ENCODE measurements around the gene SETD7. TPM values are rescaled to one million over a fixed set of nuclear protein-coding genes. Genes with fewer than 3 reads are reported as not detected.

The SETD7 gene
- total RNA-seq, 4 donors from 2014 or later, result 38.9 to 80.6 (median 59.3) TPM

DNA sequence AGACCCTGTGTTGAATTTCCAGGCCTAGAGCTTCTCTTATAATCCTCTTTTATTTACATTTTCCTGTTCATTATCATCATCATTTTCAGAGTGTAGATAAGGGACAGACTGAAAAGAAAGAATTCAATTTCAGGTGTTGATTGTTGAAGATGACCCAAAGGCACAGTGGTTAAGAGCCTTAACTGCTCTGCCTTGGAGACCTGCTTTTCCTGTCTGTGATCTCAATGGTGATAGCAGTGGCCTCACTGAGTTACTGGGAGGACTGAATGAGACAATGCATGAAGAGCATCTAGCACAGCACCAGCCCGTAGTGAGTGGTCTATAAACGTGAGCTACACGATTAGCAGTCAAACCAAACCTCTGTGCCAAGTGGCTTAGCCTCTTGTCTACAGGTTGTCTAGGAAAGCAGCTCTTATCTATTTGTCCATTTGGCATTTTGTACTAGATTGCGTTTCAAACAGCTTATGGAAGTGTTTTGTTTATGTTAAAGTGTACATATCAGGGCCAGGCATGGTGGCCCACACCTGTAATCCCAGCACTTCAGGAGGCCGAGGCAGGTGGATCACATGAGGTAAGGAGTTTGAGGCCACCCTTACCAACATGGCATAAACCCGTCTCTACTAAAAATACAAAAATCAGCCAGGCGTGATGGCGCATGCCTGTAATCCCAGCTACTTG lies 41.5 kb downstream of the SETD7 start:
- Histone ChIP-seq H3K9me3 (no peaks in the 10 kb centered on the region), H3K4me1 (no peaks in the 10 kb centered on the region), H3K27me3 (no peaks in the 10 kb centered on the region), H3K36me3 (no peaks in the 10 kb centered on the region), H3K4me3 (no peak overlapping the region), H3K27ac (no peak overlapping the region)
- intact Hi-C loops (cut with DNase I; ENCODE audit: low total_unique reads), result no loop called here
- DNase-seq, result no peak
- TF ChIP-seq POLR2A (IDR thresholded peaks at IDR 0.05), result no peak
- TF ChIP-seq, protein P1, sequence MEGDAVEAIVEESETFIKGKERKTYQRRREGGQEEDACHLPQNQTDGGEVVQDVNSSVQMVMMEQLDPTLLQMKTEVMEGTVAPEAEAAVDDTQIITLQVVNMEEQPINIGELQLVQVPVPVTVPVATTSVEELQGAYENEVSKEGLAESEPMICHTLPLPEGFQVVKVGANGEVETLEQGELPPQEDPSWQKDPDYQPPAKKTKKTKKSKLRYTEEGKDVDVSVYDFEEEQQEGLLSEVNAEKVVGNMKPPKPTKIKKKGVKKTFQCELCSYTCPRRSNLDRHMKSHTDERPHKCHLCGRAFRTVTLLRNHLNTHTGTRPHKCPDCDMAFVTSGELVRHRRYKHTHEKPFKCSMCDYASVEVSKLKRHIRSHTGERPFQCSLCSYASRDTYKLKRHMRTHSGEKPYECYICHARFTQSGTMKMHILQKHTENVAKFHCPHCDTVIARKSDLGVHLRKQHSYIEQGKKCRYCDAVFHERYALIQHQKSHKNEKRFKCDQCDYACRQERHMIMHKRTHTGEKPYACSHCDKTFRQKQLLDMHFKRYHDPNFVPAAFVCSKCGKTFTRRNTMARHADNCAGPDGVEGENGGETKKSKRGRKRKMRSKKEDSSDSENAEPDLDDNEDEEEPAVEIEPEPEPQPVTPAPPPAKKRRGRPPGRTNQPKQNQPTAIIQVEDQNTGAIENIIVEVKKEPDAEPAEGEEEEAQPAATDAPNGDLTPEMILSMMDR (IDR thresholded peaks at IDR 0.05), result no peak

DNA sequence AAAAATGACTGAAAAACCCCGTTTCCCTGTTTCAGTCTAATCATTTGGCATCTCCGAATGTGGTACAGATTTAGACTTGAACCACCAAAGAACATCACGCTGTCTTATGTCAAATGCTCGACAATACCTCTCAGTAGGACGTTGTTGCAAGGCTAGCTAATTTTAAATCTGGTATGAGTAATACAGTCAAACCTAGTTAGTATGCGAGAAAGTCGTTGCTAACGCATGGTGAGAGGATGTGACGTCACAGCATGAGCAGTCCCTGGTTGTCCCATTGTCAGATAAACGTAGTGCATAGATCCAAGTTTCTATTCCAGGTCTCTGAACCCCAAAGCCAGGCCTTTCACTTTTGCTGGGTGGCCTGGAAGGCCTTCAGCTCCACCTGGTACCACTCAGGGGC lies 44.7 kb downstream of the SETD7 start:
- Histone ChIP-seq H3K27me3 (no peaks in the 10 kb centered on the region), H3K27ac (no peak overlapping the region), H3K4me1 (no peaks in the 10 kb centered on the region), H3K36me3 (no peaks in the 10 kb centered on the region), H3K4me3 (no peak overlapping the region), H3K9me3 (no peaks in the 10 kb centered on the region)
- intact Hi-C loops (cut with DNase I; ENCODE audit: low total_unique reads), result no loop called here
- TF ChIP-seq, protein P1 (IDR thresholded peaks at IDR 0.05), result no peak
- no peak for TF ChIP-seq POLR2A (IDR thresholded peaks at IDR 0.05)
- no peak for DNase-seq

DNA sequence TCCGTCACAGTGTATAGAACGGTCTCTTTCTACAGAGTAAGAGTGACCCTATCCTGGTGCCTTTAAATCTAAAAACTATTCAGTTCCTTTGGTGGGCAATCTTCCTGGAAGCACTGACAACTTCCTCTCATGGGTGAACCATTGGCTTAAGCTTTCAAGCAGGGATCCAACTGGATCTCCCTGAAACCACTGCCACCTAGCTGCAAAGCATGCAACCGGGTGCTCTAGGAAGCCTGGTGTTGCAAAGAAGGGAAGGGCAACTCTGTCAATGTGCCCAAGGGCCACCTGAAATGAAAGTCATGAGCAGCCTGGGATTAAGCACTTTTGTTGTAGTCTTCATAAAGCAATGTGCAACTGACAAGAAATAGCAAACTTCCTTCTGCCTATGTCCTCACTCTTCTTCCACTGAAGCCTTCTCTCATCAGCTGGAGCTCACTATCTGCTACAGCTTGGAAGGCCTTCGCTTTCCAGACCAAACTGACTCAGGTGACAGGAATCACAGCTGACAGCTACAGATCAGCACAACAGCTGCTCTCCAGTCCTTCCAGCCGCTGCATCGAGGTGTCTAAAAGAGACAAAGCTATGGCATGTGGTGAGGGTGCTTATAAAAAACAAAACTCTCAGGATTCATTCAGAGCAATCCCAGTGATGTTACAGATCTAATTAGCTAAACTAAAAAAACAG lies 46.1 kb downstream of the SETD7 start:
- DNase-seq, result no peak
- no peaks in the 10 kb centered on the region for H3K4me1 ChIP-seq
- intact Hi-C loops (cut with DNase I; ENCODE audit: low total_unique reads), result no loop called here
- no peaks in the 10 kb centered on the region for H3K27me3 ChIP-seq
- H3K36me3 ChIP-seq, result no peaks in the 10 kb centered on the region
- no peaks in the 10 kb centered on the region for H3K9me3 ChIP-seq
- H3K4me3 ChIP-seq, result no peak overlapping the region
- no peak for TF ChIP-seq POLR2A (IDR thresholded peaks at IDR 0.05)
- TF ChIP-seq, protein P1 (IDR thresholded peaks at IDR 0.05), result peak in 2 of 4 experiments; percentile 8 to 14
- H3K27ac ChIP-seq, result no peak overlapping the region

DNA sequence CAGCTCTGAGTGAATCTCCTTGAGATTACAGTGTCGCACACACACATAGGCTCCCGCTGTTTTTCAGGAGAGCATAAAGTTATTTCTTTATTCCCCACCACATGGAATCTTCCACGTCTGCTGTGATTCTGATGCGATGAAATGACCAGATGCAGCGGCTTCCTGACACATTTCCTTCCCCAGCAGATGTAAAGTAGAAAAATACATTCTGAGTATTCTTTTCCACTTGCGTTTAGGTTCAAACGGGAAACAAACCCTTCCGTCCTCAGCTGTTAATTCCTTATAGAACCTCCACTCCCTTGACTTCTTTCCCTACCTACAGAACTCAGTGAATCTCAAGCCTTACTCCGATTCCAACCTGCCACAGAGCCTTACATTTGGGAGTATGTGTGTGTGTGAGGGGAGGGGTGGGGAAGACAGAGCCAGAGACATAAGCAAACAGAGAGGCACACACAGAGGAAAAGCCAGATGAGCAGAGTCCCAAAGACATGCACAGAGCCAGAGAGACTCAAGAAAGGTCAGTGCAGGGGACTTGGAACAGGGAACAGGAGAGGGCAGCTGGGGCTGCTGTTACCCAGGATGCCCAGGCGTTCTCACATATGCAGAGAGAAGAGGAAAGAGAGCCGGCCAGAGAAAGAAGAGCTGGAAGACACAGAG lies 47.3 kb downstream of the SETD7 start:
- Histone ChIP-seq H3K27ac (no peak overlapping the region), H3K4me3 (no peak overlapping the region), H3K36me3 (no peaks in the 10 kb centered on the region), H3K4me1 (no peaks in the 10 kb centered on the region), H3K9me3 (no peaks in the 10 kb centered on the region), H3K27me3 (no peaks in the 10 kb centered on the region)
- DNase-seq, result no peak
- intact Hi-C loops (cut with DNase I; ENCODE audit: low total_unique reads), result no loop called here
- TF ChIP-seq, protein P1 (IDR thresholded peaks at IDR 0.05), result no peak
- no peak for TF ChIP-seq POLR2A (IDR thresholded peaks at IDR 0.05)

DNA sequence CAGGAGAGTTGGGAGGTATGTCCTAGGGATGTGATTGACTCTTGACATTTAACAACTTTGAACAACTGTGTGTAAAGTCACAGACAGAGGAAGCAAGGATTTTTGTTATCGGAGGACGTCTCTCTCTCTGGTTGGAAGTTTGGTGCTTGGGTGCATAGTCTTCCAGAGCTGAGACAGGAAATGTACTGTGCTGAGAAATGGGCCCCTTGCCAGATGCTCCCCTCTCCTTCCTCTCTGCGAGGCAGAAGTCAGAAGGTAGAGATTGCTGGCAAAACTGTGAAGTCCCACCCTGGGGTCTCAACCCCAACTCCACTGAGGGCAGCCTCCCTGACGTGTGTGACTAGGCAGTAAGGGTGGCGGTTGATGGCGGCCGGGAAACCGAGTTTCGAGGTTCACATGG lies 49.2 kb downstream of the SETD7 start:
- no peaks in the 10 kb centered on the region for H3K27me3 ChIP-seq
- no peak overlapping the region for H3K4me3 ChIP-seq
- intact Hi-C loops (cut with DNase I; ENCODE audit: low total_unique reads), result no loop called here
- TF ChIP-seq, protein P1 (IDR thresholded peaks at IDR 0.05), result no peak
- no peak for TF ChIP-seq POLR2A (IDR thresholded peaks at IDR 0.05)
- no peaks in the 10 kb centered on the region for H3K36me3 ChIP-seq
- H3K27ac ChIP-seq, result no peak overlapping the region
- no peaks in the 10 kb centered on the region for H3K4me1 ChIP-seq
- DNase-seq, result no peak
- H3K9me3 ChIP-seq, result no peaks in the 10 kb centered on the region
